WTC11 (cell line): ENCODE data around the gene SLC10A3. TPM values are rescaled to one million over a fixed set of nuclear protein-coding genes. Genes with fewer than 3 reads are reported as not detected.

ENCODE experiments used
- ATAC-seq: fragments of 200-7000 bp; cut with Tn5 transposase; 2 replicates; pipeline ENCODE4 v1.10.0; 2021; ENCODE audit warnings: mild to moderate bottlenecking, moderate library complexity
- CTCF ChIA-PET: fragments of 300-600 bp; sonication (Branson Sonifier 250); formaldehyde crosslinking; loops from one replicate; lab custom pipeline; 2021; ENCODE audit warnings: antibody characterized with exemption; lab: Charles Lee
- POLR2A ChIA-PET: fragments of 350-600 bp; sonication (Branson Sonifier 250); formaldehyde crosslinking; loops from one replicate; lab custom pipeline; 2021; ENCODE audit warnings: antibody characterized with exemption; lab: Charles Lee
- DNase-seq: peaks from one replicate; pipeline ENCODE4 v3.0.0; 2021; ENCODE audit warnings: low spot score
- H3K27ac Mint-ChIP-seq: 2 replicates; pipeline ENCODE4 v1.8.0; 2021; ENCODE audit warnings: mixed read lengths
- H3K27me3 Mint-ChIP-seq: 2 replicates; pipeline ENCODE4 v1.8.0; 2021; ENCODE audit warnings: low read depth, mild to moderate bottlenecking, moderate library complexity, mixed read lengths
- H3K36me3 Mint-ChIP-seq: 2 replicates; pipeline ENCODE4 v1.8.0; 2021; ENCODE audit warnings: mixed read lengths
- H3K4me1 Mint-ChIP-seq: 2 replicates; pipeline ENCODE4 v1.8.0; 2022; ENCODE audit warnings: mixed read lengths
- H3K4me3 Mint-ChIP-seq: 2 replicates; pipeline ENCODE4 v1.8.0; 2021; ENCODE audit warnings: mild to moderate bottlenecking, moderate library complexity, mixed read lengths
- H3K9me3 Mint-ChIP-seq: 2 replicates; pipeline ENCODE4 v1.8.0; 2021; ENCODE audit warnings: mixed read lengths
- ATF6 ChIP-seq: sonication (generic); formaldehyde crosslinking; IDR thresholded peaks from 2 replicates; pipeline ENCODE4 v1.8.1; 2023; ENCODE audit warnings: mild to moderate bottlenecking, missing genetic modification reagents
- CREM ChIP-seq: sonication (generic); formaldehyde crosslinking; IDR thresholded peaks from 2 replicates; pipeline ENCODE4 v1.8.1; 2022; ENCODE audit warnings: mild to moderate bottlenecking, missing genetic modification reagents, moderate library complexity
- CTCF ChIP-seq: fragments of 200-600 bp; IDR thresholded peaks from 2 replicates; pipeline ENCODE4 v1.8.0; 2022; ENCODE audit warnings: antibody characterized with exemption
- ETV6 ChIP-seq: sonication (generic); formaldehyde crosslinking; IDR thresholded peaks from 2 replicates; pipeline ENCODE4 v1.8.1; 2022; ENCODE audit warnings: mild to moderate bottlenecking, missing genetic modification reagents
- GABPB1 ChIP-seq: sonication (generic); formaldehyde crosslinking; IDR thresholded peaks from 2 replicates; pipeline ENCODE4 v1.8.1; 2023; ENCODE audit warnings: mild to moderate bottlenecking, missing genetic modification reagents
- GTF2I ChIP-seq: fragments of 250-450 bp; sonication (Bioruptor Pico); conservative IDR thresholded peaks from 2 replicates; pipeline ENCODE4 v1.4.0; 2021; ENCODE audit warnings: mild to moderate bottlenecking
- HMGA2 ChIP-seq: fragments of 250-450 bp; sonication (Bioruptor Pico); IDR thresholded peaks from 2 replicates; pipeline ENCODE4 v1.4.0; 2021; ENCODE audit warnings: mild to moderate bottlenecking, moderate library complexity
- NR2C2 ChIP-seq: sonication (generic); formaldehyde crosslinking; IDR thresholded peaks from 2 replicates; pipeline ENCODE4 v1.8.0; 2022; ENCODE audit warnings: mild to moderate bottlenecking, missing genetic modification reagents
- NR3C1 ChIP-seq: sonication (generic); formaldehyde crosslinking; conservative IDR thresholded peaks from 2 replicates; pipeline ENCODE4 v1.8.1; 2023; ENCODE audit warnings: low read depth, mild to moderate bottlenecking, missing genetic modification reagents
- RELA ChIP-seq: sonication (generic); formaldehyde crosslinking; IDR thresholded peaks from 2 replicates; pipeline ENCODE4 v1.8.1; 2022; ENCODE audit warnings: missing genetic modification reagents, mild to moderate bottlenecking, borderline replicate concordance
- SMAD3 ChIP-seq: sonication (generic); formaldehyde crosslinking; IDR thresholded peaks from 2 replicates; pipeline ENCODE4 v1.8.0; 2022; ENCODE audit warnings: missing genetic modification reagents, mild to moderate bottlenecking, borderline replicate concordance
- ZBTB21 ChIP-seq: sonication (generic); formaldehyde crosslinking; IDR thresholded peaks from 2 replicates; pipeline ENCODE4 v1.8.1; 2023; ENCODE audit warnings: mild to moderate bottlenecking, missing genetic modification reagents, borderline replicate concordance
- ZNF219 ChIP-seq: sonication (generic); formaldehyde crosslinking; IDR thresholded peaks from 2 replicates; pipeline ENCODE4 v1.8.0; 2023; ENCODE audit warnings: missing genetic modification reagents, mild to moderate bottlenecking, borderline replicate concordance
- ZNF416 ChIP-seq: fragments of 250-450 bp; sonication (Bioruptor Pico); IDR thresholded peaks from 2 replicates; pipeline ENCODE4 v1.9.0; 2021; ENCODE audit warnings: mild to moderate bottlenecking, inconsistent platforms
- ZNF425 ChIP-seq: fragments of 250-450 bp; sonication (Bioruptor Pico); conservative IDR thresholded peaks from 2 replicates; pipeline ENCODE4 v1.9.0; 2021; ENCODE audit warnings: mild to moderate bottlenecking
- total RNA-seq: library from RNA; stranded (reverse); gene quantifications from 3 replicates; pipeline ENCODE4 v1.2.3, GENCODE V29; 2021
- TF ChIP-seq, protein P1 (sequence below): sonication (generic); formaldehyde crosslinking; IDR thresholded peaks from 2 replicates; pipeline ENCODE4 v1.8.0; 2022; ENCODE audit warnings: missing genetic modification reagents
- TF ChIP-seq, protein P2 (sequence below): sonication (generic); formaldehyde crosslinking; IDR thresholded peaks from 2 replicates; pipeline ENCODE4 v1.8.1; 2022; ENCODE audit warnings: missing genetic modification reagents, borderline replicate concordance
- TF ChIP-seq, protein P3 (sequence below): sonication (generic); formaldehyde crosslinking; IDR thresholded peaks from 2 replicates; pipeline ENCODE4 v1.8.1; 2023; ENCODE audit warnings: mild to moderate bottlenecking, moderate library complexity, missing genetic modification reagents

The SLC10A3 gene
- total RNA-seq, 1 experiment from 2014 or later: 9.8 TPM

DNA sequence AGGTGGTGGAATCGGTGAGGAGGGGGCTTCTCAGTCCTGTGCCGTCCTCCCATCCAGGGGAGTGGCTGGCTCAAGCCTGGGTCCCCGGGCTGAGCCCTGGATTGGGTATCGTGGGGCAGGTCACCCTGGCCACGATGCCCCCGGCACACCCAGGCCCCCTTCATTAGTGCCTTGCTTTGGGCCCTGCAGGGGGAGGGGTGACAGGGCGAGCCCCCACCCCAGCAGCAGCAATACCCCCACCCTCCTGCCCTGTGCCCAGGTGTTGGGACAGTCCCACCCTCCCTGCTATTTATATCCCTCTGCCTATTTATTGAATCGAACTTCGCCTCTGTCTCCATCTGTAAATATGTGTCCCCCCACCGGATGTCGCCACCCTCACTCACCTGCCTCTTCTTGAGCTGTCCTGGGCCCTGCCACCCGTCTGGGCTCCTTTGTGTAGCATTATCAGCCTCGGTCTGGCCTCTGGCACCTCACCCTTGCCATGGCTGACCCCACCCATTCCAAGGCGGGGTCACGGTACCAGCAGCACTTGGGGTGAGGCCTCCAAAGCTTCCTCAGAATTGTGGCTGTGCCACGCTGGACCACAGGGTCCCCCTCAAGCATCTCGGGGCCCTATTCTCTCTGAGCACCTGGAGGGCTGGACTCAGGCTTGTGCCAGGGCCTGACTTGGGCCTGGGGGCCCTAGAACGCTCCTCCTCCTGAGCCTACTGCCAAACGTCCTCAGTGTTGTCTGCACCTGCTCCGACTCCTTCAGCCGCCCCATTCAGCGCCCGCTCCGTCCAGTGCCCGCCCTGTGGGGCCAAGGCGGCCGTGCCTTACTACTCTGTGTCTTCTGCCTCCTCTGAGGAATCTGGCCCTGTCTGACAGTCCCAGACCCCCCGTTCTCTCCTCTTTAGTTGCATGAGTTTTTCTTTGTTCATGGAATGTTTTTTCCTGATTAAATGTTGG lies 17.5 kb downstream of the SLC10A3 start:
- H3K27ac Mint-ChIP-seq: no peak overlapping the region
- no peak for TF ChIP-seq GABPB1 (CRISPR knock-in tag)
- TF ChIP-seq, protein P1, sequence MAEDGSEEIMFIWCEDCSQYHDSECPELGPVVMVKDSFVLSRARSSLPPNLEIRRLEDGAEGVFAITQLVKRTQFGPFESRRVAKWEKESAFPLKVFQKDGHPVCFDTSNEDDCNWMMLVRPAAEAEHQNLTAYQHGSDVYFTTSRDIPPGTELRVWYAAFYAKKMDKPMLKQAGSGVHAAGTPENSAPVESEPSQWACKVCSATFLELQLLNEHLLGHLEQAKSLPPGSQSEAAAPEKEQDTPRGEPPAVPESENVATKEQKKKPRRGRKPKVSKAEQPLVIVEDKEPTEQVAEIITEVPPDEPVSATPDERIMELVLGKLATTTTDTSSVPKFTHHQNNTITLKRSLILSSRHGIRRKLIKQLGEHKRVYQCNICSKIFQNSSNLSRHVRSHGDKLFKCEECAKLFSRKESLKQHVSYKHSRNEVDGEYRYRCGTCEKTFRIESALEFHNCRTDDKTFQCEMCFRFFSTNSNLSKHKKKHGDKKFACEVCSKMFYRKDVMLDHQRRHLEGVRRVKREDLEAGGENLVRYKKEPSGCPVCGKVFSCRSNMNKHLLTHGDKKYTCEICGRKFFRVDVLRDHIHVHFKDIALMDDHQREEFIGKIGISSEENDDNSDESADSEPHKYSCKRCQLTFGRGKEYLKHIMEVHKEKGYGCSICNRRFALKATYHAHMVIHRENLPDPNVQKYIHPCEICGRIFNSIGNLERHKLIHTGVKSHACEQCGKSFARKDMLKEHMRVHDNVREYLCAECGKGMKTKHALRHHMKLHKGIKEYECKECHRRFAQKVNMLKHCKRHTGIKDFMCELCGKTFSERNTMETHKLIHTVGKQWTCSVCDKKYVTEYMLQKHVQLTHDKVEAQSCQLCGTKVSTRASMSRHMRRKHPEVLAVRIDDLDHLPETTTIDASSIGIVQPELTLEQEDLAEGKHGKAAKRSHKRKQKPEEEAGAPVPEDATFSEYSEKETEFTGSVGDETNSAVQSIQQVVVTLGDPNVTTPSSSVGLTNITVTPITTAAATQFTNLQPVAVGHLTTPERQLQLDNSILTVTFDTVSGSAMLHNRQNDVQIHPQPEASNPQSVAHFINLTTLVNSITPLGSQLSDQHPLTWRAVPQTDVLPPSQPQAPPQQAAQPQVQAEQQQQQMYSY (CRISPR knock-in tag): no peak
- no peak for TF ChIP-seq CREM (CRISPR knock-in tag)
- no peak for TF ChIP-seq HMGA2 (CRISPR knock-in tag)
- TF ChIP-seq ZNF416: no peak
- TF ChIP-seq, protein P2, sequence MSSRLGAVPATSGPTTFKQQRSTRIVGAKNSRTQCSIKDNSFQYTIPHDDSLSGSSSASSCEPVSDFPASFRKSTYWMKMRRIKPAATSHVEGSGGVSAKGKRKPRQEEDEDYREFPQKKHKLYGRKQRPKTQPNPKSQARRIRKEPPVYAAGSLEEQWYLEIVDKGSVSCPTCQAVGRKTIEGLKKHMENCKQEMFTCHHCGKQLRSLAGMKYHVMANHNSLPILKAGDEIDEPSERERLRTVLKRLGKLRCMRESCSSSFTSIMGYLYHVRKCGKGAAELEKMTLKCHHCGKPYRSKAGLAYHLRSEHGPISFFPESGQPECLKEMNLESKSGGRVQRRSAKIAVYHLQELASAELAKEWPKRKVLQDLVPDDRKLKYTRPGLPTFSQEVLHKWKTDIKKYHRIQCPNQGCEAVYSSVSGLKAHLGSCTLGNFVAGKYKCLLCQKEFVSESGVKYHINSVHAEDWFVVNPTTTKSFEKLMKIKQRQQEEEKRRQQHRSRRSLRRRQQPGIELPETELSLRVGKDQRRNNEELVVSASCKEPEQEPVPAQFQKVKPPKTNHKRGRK (CRISPR knock-in tag): no peak
- TF ChIP-seq GTF2I (CRISPR knock-in tag): no peak
- TF ChIP-seq ETV6 (CRISPR knock-in tag): no peak
- no peak for TF ChIP-seq ZBTB21 (CRISPR knock-in tag)
- TF ChIP-seq SMAD3 (CRISPR knock-in tag): no peak
- TF ChIP-seq ZNF219 (CRISPR knock-in tag): no peak
- no peak for TF ChIP-seq CTCF
- TF ChIP-seq NR3C1 (CRISPR knock-in tag): no peak
- no peak for TF ChIP-seq NR2C2 (CRISPR knock-in tag)
- no peak for TF ChIP-seq RELA (CRISPR knock-in tag)
- no peak for TF ChIP-seq ATF6 (CRISPR knock-in tag)
- TF ChIP-seq, protein P3, sequence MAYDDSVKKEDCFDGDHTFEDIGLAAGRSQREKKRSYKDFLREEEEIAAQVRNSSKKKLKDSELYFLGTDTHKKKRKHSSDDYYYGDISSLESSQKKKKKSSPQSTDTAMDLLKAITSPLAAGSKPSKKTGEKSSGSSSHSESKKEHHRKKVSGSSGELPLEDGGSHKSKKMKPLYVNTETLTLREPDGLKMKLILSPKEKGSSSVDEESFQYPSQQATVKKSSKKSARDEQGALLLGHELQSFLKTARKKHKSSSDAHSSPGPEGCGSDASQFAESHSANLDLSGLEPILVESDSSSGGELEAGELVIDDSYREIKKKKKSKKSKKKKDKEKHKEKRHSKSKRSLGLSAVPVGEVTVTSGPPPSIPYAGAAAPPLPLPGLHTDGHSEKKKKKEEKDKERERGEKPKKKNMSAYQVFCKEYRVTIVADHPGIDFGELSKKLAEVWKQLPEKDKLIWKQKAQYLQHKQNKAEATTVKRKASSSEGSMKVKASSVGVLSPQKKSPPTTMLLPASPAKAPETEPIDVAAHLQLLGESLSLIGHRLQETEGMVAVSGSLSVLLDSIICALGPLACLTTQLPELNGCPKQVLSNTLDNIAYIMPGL (CRISPR knock-in tag): no peak
- no peak for TF ChIP-seq ZNF425 (CRISPR knock-in tag)
- TF ChIP-seq, all 79 proteins: peak for 0
- H3K9me3 Mint-ChIP-seq: no peaks in the 10 kb centered on the region
- H3K27me3 Mint-ChIP-seq: peaks cover 2% of the 10 kb centered on the region; the same call in 1 of the 2 replicates
- no peaks in the 10 kb centered on the region for H3K4me1 Mint-ChIP-seq
- no peak for ATAC-seq
- H3K4me3 Mint-ChIP-seq: no peak overlapping the region
- ChIA-PET CTCF (no interaction called here), POLR2A (no interaction called here)
- H3K36me3 Mint-ChIP-seq: peaks cover 2% of the 10 kb centered on the region; the same call in 1 of the 2 replicates
- DNase-seq: no peak
